K562 (cell line): ENCODE measurements around the gene ARV1. TPM values are rescaled to one million over a fixed set of nuclear protein-coding genes. Genes with fewer than 3 reads are reported as not detected.
A peak's percentile ranks its signal among the peaks of the same experiment; 100 is the strongest.

Source experiments
- BDP1 ChIP-seq: IDR thresholded peaks from 3 replicates; pipeline ENCODE4 v1.6.1; 2011; ENCODE audit not compliant: insufficient read length, insufficient read depth
- BMI1 ChIP-seq: fragments of 150-350 bp; IDR thresholded peaks from 2 replicates; pipeline ENCODE4 v1.6.1; 2014; ENCODE audit warnings: low read length
- POLR2B ChIP-seq: fragments of 450-650 bp; IDR thresholded peaks from 2 replicates; pipeline ENCODE4 v1.6.1; 2018; ENCODE audit warnings: low read depth; ENCODE audit not compliant: partially characterized antibody
- polyA plus RNA-seq, 8 experiments: library from polyadenylated mRNA; depleted of rRNA in 4 of 8; stranded (reverse) in 5 of 8; unstranded in 3 of 8; fragments of >200 nt; fragmentation: Nextera tagmentation in 2 of 8; fragmentation: Illumina TruSeq in 1 of 8; extraction: Ambion mirVana in 2 of 8; extraction: Trizol in 1 of 8; gene quantifications; 2 replicates each; pipeline versions ENCODE4 v1.2.1 to v1.2.3, GENCODE V29; 2011 to 2014; ENCODE audit warnings: inconsistent platforms in 1 of 8, missing spikeins in 1 of 8
- total RNA-seq, 7 experiments: library from RNA; depleted of rRNA in 6 of 7; stranded (reverse); fragments of >200 nt in 6 of 7; fragmentation: Illumina TruSeq in 2 of 7; extraction: Trizol in 2 of 7; gene quantifications; 2 replicates each; pipeline versions ENCODE4 v1.2.1 to v1.2.3, GENCODE V29; 2011 to 2021; ENCODE audit warnings: low replicate concordance in 1 of 7
- TF ChIP-seq, protein P1 (sequence below): fragments of 450-650 bp; IDR thresholded peaks from 2 replicates; pipeline ENCODE4 v1.6.1; 2016
- TF ChIP-seq, protein P2 (sequence below): fragments of 250-450 bp; sonication (Bioruptor Pico); IDR thresholded peaks from 2 replicates; pipeline ENCODE4 v1.5.0; 2020; ENCODE audit warnings: mild to moderate bottlenecking

ARV1 gene
- total and polyA plus RNA-seq, 9 of the 15 experiments (the other 6 are each of a cell fraction or from before 2014, with no cell fraction given): 54.8 to 139 (median 74.0) TPM

DNA sequence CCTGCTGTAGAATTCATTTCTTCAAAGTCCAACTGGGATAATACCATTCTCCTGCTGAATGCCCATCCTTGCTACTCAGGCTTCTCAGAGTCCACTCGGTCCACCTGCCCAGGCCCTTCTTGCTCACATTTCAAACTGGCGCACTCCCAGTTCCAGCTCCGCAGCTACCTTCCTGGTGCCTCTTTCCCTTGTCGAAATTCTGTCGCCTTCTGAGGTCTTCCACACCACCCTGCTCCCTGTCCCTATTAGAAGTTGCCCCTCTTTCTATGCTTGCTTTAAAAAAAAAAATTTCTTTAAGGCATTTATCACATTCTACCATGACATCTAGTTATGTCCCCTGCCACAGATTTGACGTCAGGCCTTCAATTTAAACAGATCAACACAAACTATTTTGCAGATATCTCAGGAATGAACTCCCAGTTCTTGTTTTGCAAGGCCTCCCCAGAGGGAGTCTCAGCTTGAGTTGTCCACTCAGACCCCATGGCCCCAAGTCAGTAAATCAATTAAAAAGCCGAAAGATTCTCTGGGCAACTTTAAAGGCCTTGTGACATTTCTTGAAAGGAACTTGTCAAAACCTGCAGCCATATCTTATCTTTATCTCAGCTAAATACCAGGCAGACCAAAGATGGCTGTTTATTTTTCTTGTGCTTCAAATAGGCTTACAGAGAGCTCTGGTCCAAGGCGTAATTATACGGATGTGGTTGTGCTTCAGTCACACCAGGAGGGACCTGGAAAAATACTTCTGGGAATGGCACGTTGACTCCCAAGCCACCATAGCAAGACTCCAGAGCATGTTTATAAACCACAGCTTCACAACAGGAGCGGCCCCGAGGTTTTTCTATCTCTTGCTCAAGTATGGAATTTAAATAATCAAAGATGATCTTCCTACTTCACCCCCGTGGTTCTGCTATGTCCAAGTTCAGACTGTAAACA is 59.0 kb downstream of the ARV1 start (continued):
- TF ChIP-seq, protein P1, sequence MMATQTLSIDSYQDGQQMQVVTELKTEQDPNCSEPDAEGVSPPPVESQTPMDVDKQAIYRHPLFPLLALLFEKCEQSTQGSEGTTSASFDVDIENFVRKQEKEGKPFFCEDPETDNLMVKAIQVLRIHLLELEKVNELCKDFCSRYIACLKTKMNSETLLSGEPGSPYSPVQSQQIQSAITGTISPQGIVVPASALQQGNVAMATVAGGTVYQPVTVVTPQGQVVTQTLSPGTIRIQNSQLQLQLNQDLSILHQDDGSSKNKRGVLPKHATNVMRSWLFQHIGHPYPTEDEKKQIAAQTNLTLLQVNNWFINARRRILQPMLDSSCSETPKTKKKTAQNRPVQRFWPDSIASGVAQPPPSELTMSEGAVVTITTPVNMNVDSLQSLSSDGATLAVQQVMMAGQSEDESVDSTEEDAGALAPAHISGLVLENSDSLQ: 0 out of 2 replicates have a peak, but pooled peaks have one; percentile 16
- TF ChIP-seq BMI1 (no peak), POLR2B (no peak), BDP1 (no peak)
- TF ChIP-seq, protein P2, sequence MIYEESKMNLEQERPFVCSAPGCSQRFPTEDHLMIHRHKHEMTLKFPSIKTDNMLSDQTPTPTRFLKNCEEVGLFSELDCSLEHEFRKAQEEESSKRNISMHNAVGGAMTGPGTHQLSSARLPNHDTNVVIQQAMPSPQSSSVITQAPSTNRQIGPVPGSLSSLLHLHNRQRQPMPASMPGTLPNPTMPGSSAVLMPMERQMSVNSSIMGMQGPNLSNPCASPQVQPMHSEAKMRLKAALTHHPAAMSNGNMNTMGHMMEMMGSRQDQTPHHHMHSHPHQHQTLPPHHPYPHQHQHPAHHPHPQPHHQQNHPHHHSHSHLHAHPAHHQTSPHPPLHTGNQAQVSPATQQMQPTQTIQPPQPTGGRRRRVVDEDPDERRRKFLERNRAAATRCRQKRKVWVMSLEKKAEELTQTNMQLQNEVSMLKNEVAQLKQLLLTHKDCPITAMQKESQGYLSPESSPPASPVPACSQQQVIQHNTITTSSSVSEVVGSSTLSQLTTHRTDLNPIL (CRISPR knock-in tag): no peak
- TF ChIP-seq, all 486 proteins: peak for 23
